ENCODE results near the gene SEC61A1.

SEC61A1 gene

DNA sequence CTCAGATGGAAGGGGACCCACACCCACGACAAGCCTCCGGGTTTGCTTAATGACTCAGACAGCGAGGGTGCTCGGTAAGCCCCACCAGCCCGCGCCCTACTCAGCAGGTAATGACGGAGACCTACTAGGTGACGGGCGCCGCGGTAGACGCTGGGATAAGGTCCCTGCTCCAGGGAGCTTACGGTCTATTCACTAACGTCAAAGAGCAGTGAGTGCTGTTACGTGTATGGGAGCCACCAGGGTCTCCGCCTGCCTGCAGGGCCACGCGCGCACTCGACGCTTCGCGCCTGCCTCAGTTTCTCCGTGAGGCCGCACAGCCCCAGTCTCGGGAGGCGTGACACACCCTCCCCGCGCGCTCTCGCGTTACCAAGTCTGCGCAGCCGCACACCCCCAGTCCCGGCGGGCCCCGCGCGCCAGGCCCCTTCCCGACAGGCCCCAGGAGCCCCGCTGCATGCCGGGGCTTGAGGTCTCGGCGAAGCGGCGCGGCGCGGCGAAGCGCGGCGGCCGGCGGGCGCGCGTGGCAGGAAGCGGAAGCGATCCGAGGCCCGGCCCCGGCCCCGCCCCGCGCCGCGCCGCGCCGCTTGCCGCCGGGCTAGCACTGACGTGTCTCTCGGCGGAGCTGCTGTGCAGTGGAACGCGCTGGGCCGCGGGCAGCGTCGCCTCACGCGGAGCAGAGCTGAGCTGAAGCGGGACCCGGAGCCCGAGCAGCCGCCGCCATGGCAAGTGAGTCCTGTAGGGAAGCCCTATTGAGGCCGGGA is at the start of gene SEC61A1:
TSS of gene SEC61A1 (plus strand) at position 601 of the 758 bp plus-strand sequence. CDS start at position 717, 116 bp downstream.
- DNase-seq (ENCODE audit: low spot score) = peak; percentile 99

- DNase-seq (ENCODE audit: low spot score) = no peak
Measured at GRCh38 chr3:128004661-128005060, 47.6 kb upstream of the SEC61A1 start.

GRCh38 chr3:128006061-128007032 is 45.9 kb upstream of the SEC61A1 start:
- no peak for DNase-seq (ENCODE audit: low spot score)

DNA sequence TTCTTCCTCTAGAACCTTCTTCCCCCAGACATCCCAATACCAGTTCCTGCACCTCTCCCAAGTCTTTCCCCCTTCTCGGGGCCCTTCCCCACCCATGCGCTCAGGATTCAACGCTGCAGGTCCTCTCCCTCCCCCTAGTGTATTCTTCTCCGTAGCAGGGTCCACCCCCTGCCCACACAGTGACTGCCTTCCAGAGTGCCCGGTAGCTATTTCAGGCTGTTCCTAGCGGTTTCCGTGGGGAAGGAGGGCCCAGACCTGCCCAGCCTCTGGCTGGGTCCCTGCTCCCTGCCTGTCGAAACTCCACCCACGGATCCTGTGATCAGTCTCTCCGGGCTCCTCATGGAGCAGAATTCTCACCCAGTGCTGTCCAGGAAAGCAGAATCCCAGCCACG is 45.2 kb upstream of the SEC61A1 start:
- no peak for DNase-seq (ENCODE audit: low spot score)

DNA sequence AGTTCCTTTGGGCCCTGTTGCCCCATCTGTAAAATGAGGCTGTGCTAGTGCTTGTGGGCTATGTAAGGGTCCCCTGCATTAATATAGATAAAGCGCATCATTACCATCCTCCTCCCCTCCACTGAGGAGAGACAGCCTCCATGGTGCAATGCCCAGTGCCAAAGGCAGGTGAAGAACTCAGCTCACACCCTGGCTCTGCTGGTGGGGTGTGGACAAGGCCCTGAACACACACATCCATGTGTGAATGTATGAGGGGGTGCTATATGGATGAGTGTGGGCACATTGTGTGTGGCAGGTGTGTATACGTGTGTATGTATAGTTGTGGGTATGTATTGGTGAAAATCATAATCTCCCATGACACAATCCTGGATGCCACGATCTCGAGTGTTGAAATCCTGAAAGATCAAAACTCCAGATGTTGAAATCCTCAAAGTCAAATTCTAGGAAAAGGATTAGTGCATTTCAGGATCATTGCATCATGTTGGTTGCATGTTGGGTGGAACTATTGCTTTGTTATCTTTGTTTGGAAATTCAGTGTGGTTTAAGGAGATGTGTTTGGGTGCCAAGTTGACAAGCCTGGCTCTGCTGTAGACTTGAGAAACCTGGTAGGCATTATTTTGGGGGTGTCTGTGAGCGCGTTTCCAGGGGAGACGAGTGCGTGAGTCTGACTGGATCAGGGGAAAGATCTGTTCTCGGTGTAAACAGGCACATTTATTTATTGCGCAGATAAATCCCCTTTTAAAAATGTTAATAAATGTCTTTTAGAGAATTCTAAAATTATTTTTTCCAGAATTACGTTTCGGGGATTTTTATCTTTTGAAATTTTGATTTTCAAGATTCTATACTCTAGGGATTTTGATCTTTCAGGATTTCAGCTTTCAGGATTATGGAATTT is 42.0 kb upstream of the SEC61A1 start:
- peak; percentile 47 for DNase-seq (ENCODE audit: low spot score)

DNA sequence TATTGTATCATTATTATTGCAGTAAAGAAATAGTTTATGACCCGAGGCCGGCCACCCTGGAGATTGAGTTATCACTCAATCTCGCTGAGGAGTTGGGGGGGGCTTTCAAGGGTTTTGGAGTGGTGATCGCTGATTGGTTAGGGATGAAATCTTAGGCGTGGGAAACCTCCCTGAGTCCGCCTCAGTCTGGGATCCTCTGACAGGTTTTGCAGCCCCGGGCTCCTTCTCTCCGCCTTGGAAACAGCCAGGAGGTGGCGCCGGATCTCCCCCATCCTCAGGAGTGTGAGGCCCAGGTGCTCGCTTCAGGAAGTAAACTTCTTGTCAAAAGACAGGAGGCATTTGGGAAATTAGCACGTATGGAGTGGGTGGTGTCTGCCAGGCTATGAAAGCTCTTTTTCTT is 41.1 kb upstream of the SEC61A1 start:
- peak; percentile 23 for DNase-seq (ENCODE audit: low spot score)

GRCh38 chr3:128012050-128012449 is 40.2 kb upstream of the SEC61A1 start:
- DNase-seq (ENCODE audit: low spot score) = no peak

DNA sequence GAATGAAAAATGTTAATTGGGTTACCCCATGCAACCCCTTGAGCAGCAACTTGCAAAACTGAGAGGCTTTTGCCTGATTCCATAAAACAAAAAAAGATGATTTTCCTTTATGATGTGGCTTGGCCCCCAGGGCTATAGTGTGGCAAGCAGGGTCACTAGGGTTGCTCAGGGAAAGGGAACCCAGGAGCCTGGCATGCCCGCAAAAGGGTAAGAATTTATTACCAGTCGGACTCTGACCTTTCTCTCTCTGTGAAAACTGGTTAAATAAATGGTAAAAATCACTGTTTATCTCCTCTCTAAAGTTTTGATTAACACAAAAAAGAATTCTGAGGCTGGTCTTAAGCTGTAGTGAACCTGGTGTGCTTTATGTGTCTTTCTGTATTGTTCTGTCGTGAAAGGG is 37.7 kb upstream of the SEC61A1 start:
- no peak for DNase-seq (ENCODE audit: low spot score)

DNA sequence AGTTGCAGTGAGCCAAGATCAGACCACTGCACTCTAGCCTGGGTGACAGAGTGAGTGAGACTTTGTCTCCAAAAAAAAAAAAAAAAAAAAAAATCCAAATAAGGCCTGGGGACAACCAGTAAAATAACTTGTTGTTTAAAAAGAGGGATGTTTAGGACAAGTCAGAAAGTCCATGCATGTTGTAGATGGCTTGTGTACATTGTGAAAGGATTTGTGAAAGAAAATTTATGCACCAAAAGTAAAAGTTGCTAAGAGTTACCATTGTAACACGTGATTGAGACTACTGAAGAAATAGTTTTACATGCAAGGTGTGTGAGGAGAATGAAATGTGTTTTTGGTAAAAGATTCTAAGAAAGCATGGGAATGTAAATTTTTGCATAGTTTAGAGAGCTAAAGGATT is 35.7 kb upstream of the SEC61A1 start:
- no peak for DNase-seq (ENCODE audit: low spot score)

GRCh38 chr3:128021768-128022372 is 30.4 kb upstream of the SEC61A1 start:
- no peak for DNase-seq (ENCODE audit: low spot score)

- DNase-seq (ENCODE audit: low spot score) = no peak
Measured at GRCh38 chr3:128033102-128033501, 19.1 kb upstream of the SEC61A1 start.

DNA sequence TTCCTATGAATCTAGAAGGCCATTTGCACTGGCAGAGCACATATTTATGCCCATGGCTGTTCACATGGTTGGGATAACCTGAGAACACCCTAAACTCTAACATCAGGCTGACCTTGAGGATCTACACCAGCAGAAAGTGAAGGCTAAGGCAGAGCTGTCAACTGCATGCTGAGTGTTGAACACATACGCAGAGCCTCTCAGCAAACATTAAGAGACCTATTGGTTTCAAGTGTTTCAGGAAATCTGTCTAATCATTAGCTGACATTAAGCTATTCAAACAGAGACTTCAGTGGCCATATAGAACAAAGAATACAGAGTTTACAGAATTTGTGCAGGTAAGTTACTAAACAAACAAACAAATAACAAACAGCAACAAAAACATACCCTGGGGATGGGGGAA is 16.1 kb upstream of the SEC61A1 start:
- DNase-seq (ENCODE audit: low spot score) = no peak

- no peak for DNase-seq (ENCODE audit: low spot score)
Measured at GRCh38 chr3:128040041-128040440, 12.2 kb upstream of the SEC61A1 start.

GRCh38 chr3:128040660-128041059 is 11.6 kb upstream of the SEC61A1 start:
- DNase-seq (ENCODE audit: low spot score) = no peak

- DNase-seq (ENCODE audit: low spot score) = no peak
Measured at GRCh38 chr3:128041344-128041743, 10.9 kb upstream of the SEC61A1 start.

GRCh38 chr3:128050597-128050996 is 1.6 kb upstream of the SEC61A1 start:
- DNase-seq (ENCODE audit: low spot score) = no peak

DNA sequence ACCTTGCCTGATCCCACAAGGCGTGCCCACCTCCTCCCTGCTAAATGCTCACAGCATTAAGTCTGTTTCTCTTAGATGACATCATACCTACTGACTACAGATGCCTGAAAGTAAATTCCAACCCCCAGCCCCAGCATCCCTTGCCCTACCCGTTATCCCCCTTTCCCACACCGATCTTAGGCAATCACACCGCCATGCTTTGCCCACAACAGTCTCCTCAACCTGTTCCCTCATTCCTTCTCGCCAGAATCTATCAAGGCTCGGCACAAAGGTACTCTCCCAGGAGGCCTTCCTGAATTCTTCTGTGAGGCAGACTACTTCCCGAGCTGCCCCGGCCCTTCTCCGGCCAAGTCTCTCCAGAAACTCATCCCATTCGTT is 789 bp upstream of the SEC61A1 start:
- peak; percentile 25 for DNase-seq (ENCODE audit: low spot score)

- no peak for DNase-seq (ENCODE audit: low spot score)
Measured at GRCh38 chr3:128052595-128053351, 536 bp downstream of the SEC61A1 start.

GRCh38 chr3:128053614-128054013 is 1.4 kb downstream of the SEC61A1 start:
- no peak for DNase-seq (ENCODE audit: low spot score)

DNA sequence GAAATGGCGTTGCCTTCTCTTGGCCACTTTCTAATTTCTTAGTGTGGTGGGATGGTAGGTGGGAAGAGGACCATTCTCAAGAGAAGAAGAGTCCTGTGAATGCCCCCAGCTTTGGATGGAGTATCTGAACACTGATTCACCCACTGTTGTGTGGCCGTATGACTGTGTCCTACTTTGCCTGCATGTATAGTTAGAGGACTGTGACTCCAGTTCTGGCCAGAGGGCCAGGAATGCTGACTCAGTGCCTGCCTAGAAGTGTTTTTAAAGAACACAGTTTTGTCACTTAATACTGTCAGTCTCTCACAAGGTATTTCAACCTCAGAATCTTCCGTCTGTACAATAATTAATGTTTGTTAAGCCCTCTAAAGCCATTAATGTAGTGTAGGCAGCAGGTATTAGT is 2.1 kb downstream of the SEC61A1 start:
- DNase-seq (ENCODE audit: low spot score) = peak; percentile 67

GRCh38 chr3:128056258-128056657 is 4.0 kb downstream of the SEC61A1 start:
- no peak for DNase-seq (ENCODE audit: low spot score)
